HG02885 (cell line): ENCODE measurements around the gene ZNF70.

Experiments used
- ATAC-seq: cut with Tn5 transposase; IDR thresholded peaks from one replicate; pipeline ENCODE4 v1.9.1; 2021; ENCODE audit warnings: mild to moderate bottlenecking; ENCODE audit not compliant: unreplicated experiment, poor library complexity

The ZNF70 gene

GRCh38 chr22:23696326-23696851 is 54.5 kb downstream of the ZNF70 start:
- peak; percentile 86 for ATAC-seq

- ATAC-seq = no peak
Observed at GRCh38 chr22:23695571-23696325, 55.2 kb downstream of the ZNF70 start.

- no peak for ATAC-seq
Observed at GRCh38 chr22:23695141-23695540, 55.8 kb downstream of the ZNF70 start.

- no peak for ATAC-seq
Observed at GRCh38 chr22:23693979-23694680, 56.8 kb downstream of the ZNF70 start.

- no peak for ATAC-seq
Observed at GRCh38 chr22:23692598-23693291, 58.2 kb downstream of the ZNF70 start.

GRCh38 chr22:23691748-23692423 is 59.0 kb downstream of the ZNF70 start:
- no peak for ATAC-seq

GRCh38 chr22:23690713-23691112 is 60.2 kb downstream of the ZNF70 start, which contains the start of gene RGL4:
Gene RGL4 (plus strand): TSS chr22:23691013. CDS start chr22:23692031, 1,018 bp downstream.
- no peak for ATAC-seq

- ATAC-seq = no peak
Observed at GRCh38 chr22:23689414-23689813, 61.5 kb downstream of the ZNF70 start.
